Progenitor cell of endocrine pancreas (in vitro differentiated cells): Measurements from ENCODE around the gene DCBLD2. TPM values are rescaled to one million over a fixed set of nuclear protein-coding genes. Genes with fewer than 3 reads are reported as not detected.

Experiments
- DNase-seq: peaks from one replicate; pipeline ENCODE4 v3.0.0; 2021; ENCODE audit warnings: low spot score; ENCODE audit not compliant: unreplicated experiment
- H3K27ac Mint-ChIP-seq: 2 replicates; pipeline ENCODE4 v1.8.0; 2021; ENCODE audit warnings: mild to moderate bottlenecking, moderate library complexity, mixed read lengths
- H3K27me3 Mint-ChIP-seq: 2 replicates; pipeline ENCODE4 v1.8.0; 2021; ENCODE audit warnings: mixed read lengths
- H3K36me3 Mint-ChIP-seq: 2 replicates; pipeline ENCODE4 v1.8.0; 2022; ENCODE audit warnings: mixed read lengths; ENCODE audit not compliant: insufficient read depth
- H3K4me1 Mint-ChIP-seq: 2 replicates; pipeline ENCODE4 v1.8.0; 2021; ENCODE audit warnings: low read depth, mixed read lengths
- H3K4me3 Mint-ChIP-seq: 2 replicates; pipeline ENCODE4 v1.8.0; 2021; ENCODE audit warnings: low read depth, mild to moderate bottlenecking, moderate library complexity, mixed read lengths
- H3K9me3 Mint-ChIP-seq: 2 replicates; pipeline ENCODE4 v1.8.0; 2021; ENCODE audit warnings: low read depth, mixed read lengths
- CTCF ChIP-seq: fragments of 200-600 bp; sonication (generic); IDR thresholded peaks from one replicate; pipeline ENCODE4 v1.5.0; 2021; ENCODE audit warnings: antibody characterized with exemption, mild to moderate bottlenecking; ENCODE audit not compliant: unreplicated experiment
- total RNA-seq: library from RNA; stranded (reverse); gene quantifications from 2 replicates; pipeline ENCODE4 v1.2.1, GENCODE V29; 2021

DCBLD2 gene
- total RNA-seq, 1 donor from 2014 or later = 85.5 TPM

GRCh38 chr3:98796334-98796733, 105.2 kb downstream of the DCBLD2 start:
- H3K4me1 Mint-ChIP-seq = peaks cover 8% of the 10 kb centered on the region
- peaks cover 22% of the 10 kb centered on the region for H3K36me3 Mint-ChIP-seq
- H3K27me3 Mint-ChIP-seq = no peaks in the 10 kb centered on the region
- no peak for DNase-seq
- TF ChIP-seq CTCF = no peak
- H3K27ac Mint-ChIP-seq = peak overlapping the region; percentile 91
- no peaks in the 10 kb centered on the region for H3K9me3 Mint-ChIP-seq
- H3K4me3 Mint-ChIP-seq = no peak overlapping the region

GRCh38 chr3:98793971-98794370, 107.5 kb downstream of the DCBLD2 start:
- H3K27me3 Mint-ChIP-seq = no peaks in the 10 kb centered on the region
- H3K27ac Mint-ChIP-seq = peak overlapping the region; percentile 54
- H3K9me3 Mint-ChIP-seq = no peaks in the 10 kb centered on the region
- H3K4me1 Mint-ChIP-seq = peaks cover 8% of the 10 kb centered on the region
- no peak for TF ChIP-seq CTCF
- H3K36me3 Mint-ChIP-seq = peaks cover 19% of the 10 kb centered on the region
- H3K4me3 Mint-ChIP-seq = no peak overlapping the region
- DNase-seq = no peak

DNA sequence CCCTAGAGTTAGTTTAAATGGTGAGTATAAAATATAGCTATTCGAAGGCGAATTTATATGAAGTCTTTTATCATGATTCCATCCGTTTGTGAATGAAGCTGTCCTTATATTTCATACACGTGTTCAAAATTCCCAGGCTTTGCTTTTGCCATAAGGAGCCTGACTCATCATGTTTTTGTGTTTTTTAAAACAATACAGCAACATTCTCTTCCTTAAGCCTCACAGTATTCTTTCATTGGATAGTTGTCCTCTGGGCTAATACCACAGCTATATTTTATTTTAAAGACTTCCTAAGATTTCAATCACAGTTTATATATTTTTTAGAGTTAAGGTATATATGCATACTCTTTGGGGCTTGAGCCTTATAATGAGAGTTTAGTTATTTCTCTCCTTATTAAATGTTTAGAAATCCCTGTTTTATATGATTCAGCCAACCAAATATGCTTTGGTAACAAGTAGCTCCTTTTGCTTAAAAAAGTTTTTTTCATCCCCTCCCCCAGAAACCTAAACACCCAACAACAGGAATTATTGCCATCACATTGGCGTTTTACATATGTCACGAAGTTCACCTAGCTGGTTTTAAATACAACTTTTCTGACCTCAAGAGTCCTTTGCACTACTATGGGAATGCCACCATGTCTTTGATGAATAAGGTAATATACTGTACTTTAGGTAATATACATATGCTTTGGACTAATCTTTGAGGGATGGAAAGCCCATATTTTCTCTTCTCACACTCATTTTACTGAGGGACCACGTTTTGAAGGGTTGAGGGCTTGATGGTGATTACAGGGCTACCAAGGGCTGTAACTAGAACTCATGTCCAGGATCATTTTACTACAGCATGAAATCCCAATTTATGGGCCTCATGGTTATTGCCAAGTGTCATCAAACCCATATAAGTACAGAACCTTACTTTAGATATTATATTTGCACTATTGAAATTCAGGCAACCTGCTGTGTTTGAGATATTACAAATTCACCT, 109.9 kb downstream of the DCBLD2 start:
- Mint-ChIP-seq H3K9me3 (no peaks in the 10 kb centered on the region), H3K4me3 (no peak overlapping the region), H3K4me1 (peaks cover 14% of the 10 kb centered on the region), H3K36me3 (peaks cover 21% of the 10 kb centered on the region), H3K27ac (no peak overlapping the region), H3K27me3 (no peaks in the 10 kb centered on the region)
- TF ChIP-seq CTCF = no peak
- DNase-seq = no peak

DNA sequence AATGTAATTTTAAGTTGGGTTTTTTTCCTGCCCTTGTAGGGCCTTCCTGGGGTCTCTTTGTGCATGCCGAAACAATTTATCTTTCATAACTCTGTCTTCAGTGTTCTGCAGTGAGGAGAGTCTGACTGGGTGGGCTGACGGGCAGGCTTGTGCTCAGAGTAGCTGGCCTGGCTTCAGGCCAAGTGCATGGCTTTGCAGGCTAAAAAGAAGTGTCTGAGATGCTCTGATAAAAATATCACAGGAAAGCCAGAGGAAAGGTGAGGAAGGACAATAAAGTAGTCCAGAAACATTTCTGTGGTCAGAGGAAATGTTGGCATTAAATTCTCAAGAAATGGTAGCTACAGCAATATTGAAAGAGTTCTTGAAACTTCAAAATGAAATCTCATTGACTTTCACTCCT, 112.8 kb downstream of the DCBLD2 start:
- no peak for DNase-seq
- Mint-ChIP-seq H3K27ac (peak overlapping the region; percentile 88), H3K4me3 (no peak overlapping the region), H3K27me3 (no peaks in the 10 kb centered on the region), H3K4me1 (peaks cover 13% of the 10 kb centered on the region), H3K36me3 (peaks cover 28% of the 10 kb centered on the region), H3K9me3 (no peaks in the 10 kb centered on the region)
- TF ChIP-seq CTCF = no peak

DNA sequence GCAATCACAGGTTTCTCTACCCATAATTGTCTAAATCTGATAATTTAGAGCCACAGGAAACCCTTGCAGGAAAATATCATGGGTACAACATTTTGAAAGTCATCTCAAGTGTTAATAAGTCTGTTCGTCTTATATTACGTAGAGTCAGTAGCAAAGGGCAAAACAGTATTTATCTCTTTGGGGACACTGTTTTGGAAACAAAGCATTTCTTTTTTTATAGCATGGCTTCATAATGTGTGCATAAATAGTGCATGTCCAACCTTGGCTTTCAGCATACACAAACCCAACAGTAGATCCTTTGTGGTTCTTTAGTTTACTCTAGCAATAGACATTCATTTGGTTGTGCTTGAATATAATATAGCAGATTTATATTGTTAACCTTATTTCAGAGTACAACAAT, 114.3 kb downstream of the DCBLD2 start:
- Mint-ChIP-seq H3K36me3 (peaks cover 32% of the 10 kb centered on the region), H3K27me3 (no peaks in the 10 kb centered on the region), H3K4me3 (no peak overlapping the region), H3K4me1 (peaks cover 17% of the 10 kb centered on the region), H3K27ac (no peak overlapping the region), H3K9me3 (no peaks in the 10 kb centered on the region)
- no peak for TF ChIP-seq CTCF
- DNase-seq = no peak
